HG03066 (cell line): ENCODE data around the gene EEF1AKMT3.

Experiments
- ATAC-seq: cut with Tn5 transposase; IDR thresholded peaks from one replicate; pipeline ENCODE4 v1.9.1; 2021; ENCODE audit warnings: low read depth; ENCODE audit not compliant: unreplicated experiment

The EEF1AKMT3 gene

GRCh38 chr12:57749061-57749460 is 23.4 kb upstream of the EEF1AKMT3 start:
- ATAC-seq: no peak

GRCh38 chr12:57750561-57751431 is 21.6 kb upstream of the EEF1AKMT3 start:
- ATAC-seq: no peak

DNA sequence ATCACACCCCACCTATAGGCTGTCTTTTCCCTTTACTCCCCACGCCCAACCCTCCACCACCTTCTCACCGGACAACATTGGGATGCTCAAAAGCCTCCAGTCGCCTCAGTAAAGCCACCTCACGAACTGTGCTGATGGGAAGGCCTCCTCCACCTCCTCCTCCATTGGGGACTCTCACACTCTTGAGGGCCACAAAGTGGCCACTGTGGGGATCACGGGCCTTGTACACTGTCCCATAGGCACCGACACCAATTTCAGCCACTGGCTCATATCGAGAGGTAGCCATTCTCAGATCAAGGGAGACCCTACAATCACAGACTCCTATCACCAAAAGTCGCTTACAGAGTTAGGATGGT is 21.0 kb upstream of the EEF1AKMT3 start:
- no peak for ATAC-seq

- peak; percentile 62 for ATAC-seq
Measured at GRCh38 chr12:57751788-57752667, 20.4 kb upstream of the EEF1AKMT3 start, which contains the start of gene CDK4. Gene CDK4 (minus strand): TSS chr12:57752310. CDS start chr12:57751717, 593 bp downstream.

- ATAC-seq: no peak
Measured at GRCh38 chr12:57752668-57753000, 19.8 kb upstream of the EEF1AKMT3 start.

GRCh38 chr12:57753756-57754337 is 18.6 kb upstream of the EEF1AKMT3 start:
- ATAC-seq: no peak

DNA sequence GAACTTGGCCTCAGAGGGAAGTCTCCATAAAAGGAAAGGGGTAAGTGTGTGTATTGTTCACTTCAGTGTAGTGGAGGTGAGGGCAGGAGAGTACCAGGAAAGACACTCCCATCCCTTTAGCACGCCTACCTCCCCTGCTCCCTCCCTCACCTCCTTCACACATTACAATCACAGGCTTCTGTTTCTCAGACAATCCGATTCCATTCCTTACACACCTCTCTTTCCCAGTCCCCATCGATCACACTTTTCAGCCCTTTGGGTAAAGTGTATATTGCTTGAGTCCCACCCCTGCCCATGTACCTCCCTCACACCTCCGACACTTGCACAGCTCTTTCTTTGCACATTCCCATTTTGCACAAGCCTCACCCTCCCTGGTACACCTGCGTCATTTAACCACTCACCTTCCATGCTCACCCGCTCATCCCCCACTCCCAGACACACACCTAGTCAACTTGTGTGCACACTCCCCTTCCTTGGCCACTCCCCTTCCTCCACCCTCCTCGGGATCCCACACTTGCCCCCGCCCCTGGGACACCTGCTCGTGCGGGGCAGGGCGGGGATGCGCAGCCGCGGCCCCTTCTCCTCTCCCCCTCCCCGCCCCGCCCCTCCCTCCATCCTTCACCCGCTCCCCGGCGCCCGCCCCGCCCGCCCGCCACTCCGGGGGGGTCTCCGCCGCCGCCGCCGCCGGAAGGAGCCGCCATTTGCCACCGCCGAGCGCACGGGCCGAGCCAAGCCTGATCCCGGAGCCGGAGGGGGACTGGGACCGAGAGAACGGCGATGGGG is 17.8 kb upstream of the EEF1AKMT3 start, which contains the start of gene MARCHF9:
MARCHF9 (plus strand) TSS at position 693 of the 783 bp plus-strand sequence. CDS start 426 bp downstream, outside the sequence.
- ATAC-seq: peak; percentile 35

- ATAC-seq: no peak
Measured at GRCh38 chr12:57755194-57755453, 17.3 kb upstream of the EEF1AKMT3 start.

DNA sequence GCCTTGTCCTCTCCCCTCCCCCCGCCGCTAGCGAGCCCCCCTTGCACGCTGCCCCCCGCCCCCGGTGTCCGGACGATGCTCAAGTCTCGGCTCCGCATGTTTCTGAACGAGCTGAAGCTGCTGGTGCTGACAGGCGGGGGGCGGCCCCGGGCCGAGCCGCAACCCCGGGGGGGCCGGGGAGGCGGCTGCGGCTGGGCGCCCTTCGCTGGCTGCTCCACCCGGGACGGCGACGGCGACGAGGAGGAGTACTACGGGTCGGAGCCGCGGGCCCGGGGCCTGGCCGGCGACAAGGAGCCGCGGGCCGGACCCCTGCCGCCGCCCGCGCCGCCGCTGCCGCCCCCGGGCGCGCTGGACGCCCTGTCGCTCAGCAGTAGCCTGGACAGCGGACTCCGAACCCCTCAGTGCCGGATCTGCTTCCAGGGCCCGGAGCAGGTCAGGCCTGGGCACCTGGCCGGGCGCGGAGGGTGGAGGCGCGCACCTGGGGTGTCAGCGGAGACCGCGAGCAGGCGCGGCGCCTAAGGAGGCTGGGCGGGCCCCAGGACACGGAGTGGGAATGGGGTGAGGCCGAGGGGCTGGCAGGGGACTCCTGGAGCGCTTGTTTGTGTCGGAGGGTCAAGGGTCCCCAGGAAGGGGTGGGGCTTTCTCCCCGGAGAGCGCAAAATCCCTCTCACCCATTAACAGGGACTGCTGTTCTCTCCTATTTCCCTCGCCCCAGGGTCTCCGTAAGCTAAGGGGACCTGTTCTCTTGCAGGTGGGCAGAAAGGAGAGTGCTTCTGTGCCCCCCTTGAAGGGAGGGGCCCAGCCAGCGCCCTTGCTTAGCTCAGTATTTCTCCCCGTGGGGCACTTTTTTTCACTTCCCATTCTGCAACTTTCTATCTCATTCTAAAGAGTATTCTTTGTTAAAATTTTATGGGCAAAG is 16.7 kb upstream of the EEF1AKMT3 start:
- ATAC-seq: no peak

DNA sequence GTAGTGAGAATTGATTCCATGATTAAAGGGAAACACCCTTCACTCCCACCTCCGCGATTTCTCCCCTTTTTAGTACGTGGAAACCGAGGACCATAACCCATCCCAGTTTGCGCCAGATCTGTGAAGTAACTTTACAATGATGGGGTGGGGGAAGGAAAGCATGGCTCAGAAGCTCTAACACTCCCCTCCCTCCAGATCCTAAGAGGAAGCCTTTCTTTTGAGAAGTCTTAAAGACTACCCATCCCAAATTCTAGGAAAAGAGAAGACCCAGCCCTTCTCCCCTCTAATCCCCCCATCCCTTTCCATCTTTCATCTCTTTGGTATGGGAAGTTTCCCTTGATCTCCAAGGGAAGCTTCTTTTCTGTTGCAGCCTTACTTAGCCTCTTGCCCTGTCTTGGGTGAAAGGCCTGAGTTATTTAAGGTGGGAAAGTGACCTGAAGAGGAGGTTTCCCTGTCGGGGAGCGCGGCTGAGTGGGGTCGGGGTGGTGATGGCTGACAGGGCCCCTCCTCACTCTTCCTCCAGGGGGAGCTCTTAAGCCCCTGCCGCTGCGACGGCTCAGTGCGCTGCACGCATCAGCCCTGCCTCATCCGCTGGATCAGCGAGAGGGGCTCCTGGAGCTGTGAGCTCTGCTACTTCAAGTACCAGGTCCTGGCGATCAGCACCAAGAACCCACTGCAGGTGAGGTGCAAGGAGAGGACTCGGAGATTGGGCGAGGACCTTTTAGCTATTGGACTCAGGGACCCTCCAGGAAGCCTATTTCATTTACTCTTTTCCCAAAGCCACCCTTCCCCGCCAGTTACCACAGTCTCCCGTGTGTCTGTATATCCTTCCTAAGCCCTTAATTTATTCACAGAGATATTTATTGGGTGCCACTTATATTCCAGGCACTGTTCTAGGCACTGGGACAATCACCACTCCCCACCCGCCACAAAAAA is 15.7 kb upstream of the EEF1AKMT3 start:
- ATAC-seq: no peak

- no peak for ATAC-seq
Measured at GRCh38 chr12:57757771-57758170, 14.6 kb upstream of the EEF1AKMT3 start.

DNA sequence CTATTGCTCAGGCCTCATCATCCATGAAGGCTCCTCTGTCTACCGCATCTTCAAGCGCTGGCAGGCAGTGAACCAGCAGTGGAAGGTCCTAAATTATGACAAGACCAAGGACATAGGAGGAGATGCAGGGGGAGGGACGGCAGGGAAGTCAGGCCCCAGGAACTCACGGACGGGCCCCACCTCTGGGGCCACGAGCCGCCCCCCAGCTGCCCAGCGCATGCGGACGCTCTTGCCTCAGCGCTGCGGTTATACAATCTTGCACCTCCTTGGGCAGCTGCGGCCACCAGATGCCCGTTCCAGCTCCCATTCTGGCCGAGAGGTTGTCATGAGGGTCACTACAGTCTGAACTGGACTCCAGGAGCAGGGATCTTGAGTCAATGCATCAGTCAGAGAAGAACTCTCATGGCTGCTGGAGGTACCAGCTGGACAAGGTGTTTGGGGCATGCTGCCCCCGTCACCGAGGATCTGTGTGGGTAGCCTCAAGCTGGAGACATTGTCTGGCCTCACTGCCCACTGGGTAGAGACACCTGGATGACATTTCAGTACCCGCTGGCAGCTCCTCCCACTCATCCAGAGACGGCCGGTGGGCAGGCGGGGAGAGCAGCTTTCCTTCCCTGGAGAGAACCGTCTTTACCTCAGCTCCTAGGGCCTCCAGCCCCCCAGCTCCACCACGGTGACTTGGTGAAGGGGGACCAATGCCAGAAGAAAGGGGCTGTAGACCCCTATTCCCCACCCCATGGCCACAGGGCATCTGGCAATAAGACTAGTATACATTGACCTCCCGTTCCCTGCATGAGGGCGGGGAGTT is 13.7 kb upstream of the EEF1AKMT3 start:
- no peak for ATAC-seq

- no peak for ATAC-seq
Measured at GRCh38 chr12:57759360-57759980, 12.9 kb upstream of the EEF1AKMT3 start.

GRCh38 chr12:57760347-57760982 is 11.9 kb upstream of the EEF1AKMT3 start:
- no peak for ATAC-seq

DNA sequence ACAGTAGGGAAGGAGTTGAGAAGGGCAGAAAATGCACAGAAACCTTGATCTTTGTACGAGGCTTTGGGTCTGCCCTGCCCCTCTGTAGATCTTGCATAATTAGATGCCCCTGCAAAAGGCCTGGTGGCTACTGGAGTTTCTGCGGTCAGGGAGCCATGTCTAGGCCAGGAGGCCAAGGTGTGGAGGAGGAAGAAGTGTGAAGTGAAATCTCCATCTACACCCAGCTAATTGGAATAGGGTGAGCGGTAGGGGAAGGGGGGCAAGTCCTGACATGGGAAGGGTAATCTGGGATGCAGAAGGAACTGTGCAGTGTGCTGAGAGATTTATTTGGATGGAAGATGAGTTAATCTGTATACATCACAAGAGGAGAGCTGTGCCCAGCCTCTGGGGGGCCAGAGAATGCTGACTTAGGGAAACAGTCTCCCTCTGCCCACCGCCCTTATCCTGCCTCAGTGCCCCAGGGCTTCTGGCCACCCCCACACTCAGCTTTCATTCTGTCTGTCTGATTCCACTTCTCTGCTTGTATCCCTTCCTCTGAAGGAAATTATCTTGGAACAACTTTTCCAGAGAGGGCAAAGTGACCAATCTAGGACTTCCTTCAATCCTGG is 10.9 kb upstream of the EEF1AKMT3 start:
- no peak for ATAC-seq

DNA sequence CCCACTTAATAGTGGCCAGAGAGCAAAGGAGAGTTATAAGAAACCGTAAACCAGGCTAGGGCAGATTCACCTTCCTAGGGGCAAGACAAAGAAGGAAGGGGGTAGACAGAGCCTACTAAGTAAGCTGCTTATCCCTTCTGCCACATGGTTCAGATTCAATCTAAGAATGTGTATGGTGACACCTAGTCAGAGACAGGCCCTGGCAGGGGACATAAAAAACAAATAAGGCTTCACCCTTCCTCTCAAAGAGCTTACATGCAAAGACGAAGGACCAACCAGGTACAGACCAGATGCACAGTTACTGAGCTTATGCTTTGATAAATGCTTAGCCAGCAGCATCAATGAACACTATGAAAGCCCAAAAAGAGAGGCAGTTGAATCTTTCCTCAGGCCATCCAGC is 10.0 kb upstream of the EEF1AKMT3 start:
- no peak for ATAC-seq
